NCI-H82 treated with DMSO at 0.1 percent for 48 hours (cell line): Measurements from ENCODE around the gene ITGB7.
A peak's percentile ranks its signal among the peaks of the same experiment; 100 is the strongest.

ENCODE experiments used
- DNase-seq: peaks from one replicate; lab custom pipeline; 2025; ENCODE audit not compliant: unreplicated experiment; lab: John Stamatoyannopoulos, UW

The ITGB7 gene

GRCh38 chr12:53207042-53207441 is at the start of gene ITGB7:
ITGB7 (minus strand) TSS chr12:53207251; CDS start chr12:53200443, 6,808 bp downstream.
- DNase-seq: no peak

- DNase-seq: no peak
Observed at GRCh38 chr12:53255996-53256395, 48.9 kb upstream of the ITGB7 start.

- DNase-seq: no peak
Observed at GRCh38 chr12:53254816-53255545, 47.9 kb upstream of the ITGB7 start.

- no peak for DNase-seq
Observed at GRCh38 chr12:53253298-53253697, 46.2 kb upstream of the ITGB7 start.

- no peak for DNase-seq
Observed at GRCh38 chr12:53252349-53252916, 45.4 kb upstream of the ITGB7 start.

- peak; percentile 52 for DNase-seq
Observed at GRCh38 chr12:53251477-53252348, 44.7 kb upstream of the ITGB7 start.

- no peak for DNase-seq
Observed at GRCh38 chr12:53245286-53245685, 38.2 kb upstream of the ITGB7 start.

- no peak for DNase-seq
Observed at GRCh38 chr12:53244337-53244736, 37.3 kb upstream of the ITGB7 start.

- peak; percentile 83 for DNase-seq
Observed at GRCh38 chr12:53241623-53242412, 34.8 kb upstream of the ITGB7 start.

- no peak for DNase-seq
Observed at GRCh38 chr12:53239643-53240258, 32.7 kb upstream of the ITGB7 start.

- DNase-seq: no peak
Observed at GRCh38 chr12:53236443-53237111, 29.5 kb upstream of the ITGB7 start.

- no peak for DNase-seq
Observed at GRCh38 chr12:53235742-53236442, 28.8 kb upstream of the ITGB7 start.

GRCh38 chr12:53235164-53235563 is 28.1 kb upstream of the ITGB7 start:
- no peak for DNase-seq

- DNase-seq: peak; percentile 44
Observed at GRCh38 chr12:53234271-53234914, 27.3 kb upstream of the ITGB7 start.

GRCh38 chr12:53233671-53234121 is 26.6 kb upstream of the ITGB7 start:
- DNase-seq: no peak

GRCh38 chr12:53232646-53233461 is 25.8 kb upstream of the ITGB7 start:
- no peak for DNase-seq

- no peak for DNase-seq
Observed at GRCh38 chr12:53231921-53232645, 25.0 kb upstream of the ITGB7 start, which contains the start of gene RARG. RARG (minus strand) TSS chr12:53232209; CDS start chr12:53227545, 4,664 bp downstream.

- DNase-seq: no peak
Observed at GRCh38 chr12:53231671-53231920, 24.5 kb upstream of the ITGB7 start.
